ENCODE results near the gene PRRX2.

DNA sequence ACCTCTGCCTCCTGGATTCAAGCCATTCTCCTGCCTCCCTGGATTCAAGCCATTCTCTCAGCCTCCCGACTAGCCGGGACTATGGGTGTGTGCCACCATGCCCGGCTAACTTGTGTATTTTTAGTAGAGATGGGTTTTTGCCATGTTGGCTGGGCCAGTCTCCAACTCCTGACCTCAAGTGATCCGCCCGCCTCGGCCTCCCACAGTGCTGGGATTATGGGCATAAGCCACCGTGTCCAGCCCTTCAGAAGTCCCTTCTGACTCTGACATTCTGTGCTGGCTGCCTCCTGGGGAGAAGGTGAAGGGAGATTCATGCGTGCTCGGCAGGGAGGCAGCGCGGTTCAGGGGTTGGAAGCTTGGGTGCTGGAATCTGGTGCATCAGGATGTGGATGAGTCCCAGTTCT is 28.8 kb downstream of the PRRX2 start:
- TF ChIP-seq ELK1 (IDR thresholded peaks at IDR 0.05; ENCODE audit: borderline replicate concordance, low read depth, low read length) = no peak
- TF ChIP-seq, protein P1, sequence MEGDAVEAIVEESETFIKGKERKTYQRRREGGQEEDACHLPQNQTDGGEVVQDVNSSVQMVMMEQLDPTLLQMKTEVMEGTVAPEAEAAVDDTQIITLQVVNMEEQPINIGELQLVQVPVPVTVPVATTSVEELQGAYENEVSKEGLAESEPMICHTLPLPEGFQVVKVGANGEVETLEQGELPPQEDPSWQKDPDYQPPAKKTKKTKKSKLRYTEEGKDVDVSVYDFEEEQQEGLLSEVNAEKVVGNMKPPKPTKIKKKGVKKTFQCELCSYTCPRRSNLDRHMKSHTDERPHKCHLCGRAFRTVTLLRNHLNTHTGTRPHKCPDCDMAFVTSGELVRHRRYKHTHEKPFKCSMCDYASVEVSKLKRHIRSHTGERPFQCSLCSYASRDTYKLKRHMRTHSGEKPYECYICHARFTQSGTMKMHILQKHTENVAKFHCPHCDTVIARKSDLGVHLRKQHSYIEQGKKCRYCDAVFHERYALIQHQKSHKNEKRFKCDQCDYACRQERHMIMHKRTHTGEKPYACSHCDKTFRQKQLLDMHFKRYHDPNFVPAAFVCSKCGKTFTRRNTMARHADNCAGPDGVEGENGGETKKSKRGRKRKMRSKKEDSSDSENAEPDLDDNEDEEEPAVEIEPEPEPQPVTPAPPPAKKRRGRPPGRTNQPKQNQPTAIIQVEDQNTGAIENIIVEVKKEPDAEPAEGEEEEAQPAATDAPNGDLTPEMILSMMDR (conservative IDR thresholded peaks at IDR 0.05; ENCODE audit: low read depth, low read length) = no peak
- no peak for TF ChIP-seq RCOR1 (IDR thresholded peaks at IDR 0.05; ENCODE audit: insufficient replicate concordance, low read length)

Data from IMR-90 (cell line).